GM18508 (cell line): ENCODE data around the gene LRRC52.

ENCODE experiments used
- ATAC-seq: cut with Tn5 transposase; IDR thresholded peaks from one replicate; pipeline ENCODE4 v1.9.1; 2021; ENCODE audit warnings: moderate number of reproducible peaks; ENCODE audit not compliant: insufficient read depth, unreplicated experiment

LRRC52 gene, protein sequence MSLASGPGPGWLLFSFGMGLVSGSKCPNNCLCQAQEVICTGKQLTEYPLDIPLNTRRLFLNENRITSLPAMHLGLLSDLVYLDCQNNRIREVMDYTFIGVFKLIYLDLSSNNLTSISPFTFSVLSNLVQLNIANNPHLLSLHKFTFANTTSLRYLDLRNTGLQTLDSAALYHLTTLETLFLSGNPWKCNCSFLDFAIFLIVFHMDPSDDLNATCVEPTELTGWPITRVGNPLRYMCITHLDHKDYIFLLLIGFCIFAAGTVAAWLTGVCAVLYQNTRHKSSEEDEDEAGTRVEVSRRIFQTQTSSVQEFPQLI

DNA sequence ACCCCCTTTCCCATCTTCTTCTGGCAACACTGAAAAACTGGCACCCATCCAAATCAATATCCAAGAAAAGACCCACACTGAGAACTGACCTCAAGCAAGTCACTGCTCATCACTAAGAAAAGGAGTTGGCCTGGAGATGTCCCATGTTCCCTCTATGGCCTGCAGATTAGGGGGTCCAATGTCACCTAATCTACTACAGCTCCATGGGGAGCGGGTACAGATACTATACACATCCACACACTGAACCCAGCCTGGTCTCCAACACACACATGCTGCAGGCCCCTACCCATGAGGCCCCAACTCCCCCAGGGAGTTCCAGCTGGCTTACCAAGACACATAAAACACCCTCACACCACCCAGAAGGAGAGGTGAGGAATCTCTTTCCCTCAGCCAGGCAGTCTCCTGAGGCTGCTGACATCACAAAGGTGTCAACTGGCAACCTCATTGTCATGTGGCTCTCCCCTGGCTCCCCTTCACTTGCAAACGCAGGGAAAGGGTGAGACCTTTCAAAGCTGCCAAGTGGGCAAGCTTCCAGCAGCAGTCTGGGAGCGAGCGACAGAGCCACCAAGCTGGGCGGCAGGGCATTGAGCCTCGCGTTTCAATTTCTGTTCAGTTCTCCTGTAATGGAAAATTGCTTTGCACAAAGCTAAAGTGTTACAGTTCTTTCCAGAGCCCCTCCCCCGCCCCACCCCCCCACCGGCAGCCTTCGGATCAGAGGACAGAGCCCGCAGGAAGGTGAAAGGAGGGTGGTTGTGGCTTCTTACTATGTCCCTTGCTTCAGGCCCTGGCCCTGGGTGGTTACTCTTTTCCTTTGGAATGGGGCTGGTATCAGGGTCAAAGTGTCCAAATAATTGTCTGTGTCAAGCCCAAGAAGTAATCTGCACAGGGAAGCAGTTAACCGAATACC is at the start of gene LRRC52:
Gene LRRC52, plus strand, starts transcription at position 469 of the 907 bp plus-strand sequence. Its CDS starts 297 bp downstream, at position 766.
- ATAC-seq = no peak

DNA sequence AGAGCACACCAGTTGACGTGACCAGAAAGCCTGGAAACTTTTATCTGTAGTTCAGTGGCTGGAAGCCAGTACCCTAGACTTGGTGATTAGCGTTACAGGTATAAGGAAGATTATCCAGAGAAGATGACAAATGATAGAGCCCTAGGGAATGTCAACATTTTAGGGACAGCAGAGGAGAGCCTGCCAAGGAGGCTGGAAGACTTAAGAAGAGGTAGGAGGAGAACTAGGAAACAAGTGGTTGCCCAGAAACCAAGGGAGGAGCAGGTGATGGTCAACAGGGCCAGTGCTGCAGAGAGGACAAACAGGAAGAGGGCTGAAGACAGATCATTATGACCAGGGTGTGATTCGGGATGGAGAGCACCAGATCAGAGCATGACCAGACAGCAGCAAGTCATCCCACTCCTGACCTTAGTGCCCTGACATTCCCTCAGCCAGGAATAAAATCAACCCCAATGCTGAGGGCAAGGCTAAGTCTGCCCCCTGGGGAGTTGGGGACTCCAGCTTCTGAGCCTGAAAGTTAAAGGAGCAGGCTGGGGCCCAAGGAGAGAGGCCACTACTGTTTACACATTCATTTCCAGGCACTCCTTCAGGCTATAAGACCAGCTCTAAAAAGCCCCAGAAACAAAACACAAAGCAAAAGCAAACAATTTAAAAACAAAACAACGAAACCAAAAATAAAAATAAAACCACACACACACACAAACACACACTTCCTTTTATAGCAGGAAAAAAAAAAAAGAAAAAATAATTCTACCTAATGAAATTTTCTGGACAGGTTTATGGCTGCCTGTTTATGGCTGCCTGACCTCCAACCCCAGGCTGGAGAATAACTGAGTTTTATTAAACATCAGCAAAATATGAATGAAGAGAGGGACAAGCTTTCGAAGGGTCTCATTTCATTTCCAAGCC is 48.6 kb upstream of the LRRC52 start:
- no peak for ATAC-seq

DNA sequence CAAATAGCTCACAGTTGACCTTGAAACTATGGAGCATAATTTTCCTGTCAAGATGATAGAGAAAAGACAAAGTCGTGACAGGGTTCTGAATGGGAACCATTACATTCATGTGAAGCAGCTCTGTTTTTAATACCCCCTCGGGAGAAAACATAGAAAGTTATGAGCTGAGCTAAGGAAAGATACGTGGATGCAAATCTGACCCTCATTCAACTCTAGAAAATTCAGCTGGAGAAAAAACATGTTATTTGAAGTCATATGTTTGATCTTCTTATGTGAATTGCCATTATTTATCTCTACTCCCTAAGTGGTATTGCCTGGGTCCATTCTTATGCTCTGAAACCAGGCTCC is 48.0 kb upstream of the LRRC52 start:
- ATAC-seq = no peak

DNA sequence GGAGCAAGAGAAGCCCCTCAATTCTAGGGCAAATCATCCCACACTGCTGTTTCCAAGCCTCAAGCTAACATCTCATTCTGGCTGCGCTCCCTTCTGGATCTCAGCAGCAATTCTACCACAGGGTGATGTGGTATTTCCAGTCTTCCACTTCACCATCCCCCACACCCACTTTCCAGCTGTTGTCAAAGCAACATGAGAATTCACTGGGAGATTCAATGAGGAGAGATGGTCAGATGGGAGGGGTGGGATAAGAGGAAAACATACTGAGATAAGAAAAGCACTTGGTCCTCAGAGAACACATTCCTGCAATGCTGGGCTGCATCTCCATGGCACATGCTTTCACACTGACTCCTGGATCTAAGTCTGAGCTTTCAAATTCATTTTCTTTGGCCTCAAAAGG is 47.3 kb upstream of the LRRC52 start:
- no peak for ATAC-seq

DNA sequence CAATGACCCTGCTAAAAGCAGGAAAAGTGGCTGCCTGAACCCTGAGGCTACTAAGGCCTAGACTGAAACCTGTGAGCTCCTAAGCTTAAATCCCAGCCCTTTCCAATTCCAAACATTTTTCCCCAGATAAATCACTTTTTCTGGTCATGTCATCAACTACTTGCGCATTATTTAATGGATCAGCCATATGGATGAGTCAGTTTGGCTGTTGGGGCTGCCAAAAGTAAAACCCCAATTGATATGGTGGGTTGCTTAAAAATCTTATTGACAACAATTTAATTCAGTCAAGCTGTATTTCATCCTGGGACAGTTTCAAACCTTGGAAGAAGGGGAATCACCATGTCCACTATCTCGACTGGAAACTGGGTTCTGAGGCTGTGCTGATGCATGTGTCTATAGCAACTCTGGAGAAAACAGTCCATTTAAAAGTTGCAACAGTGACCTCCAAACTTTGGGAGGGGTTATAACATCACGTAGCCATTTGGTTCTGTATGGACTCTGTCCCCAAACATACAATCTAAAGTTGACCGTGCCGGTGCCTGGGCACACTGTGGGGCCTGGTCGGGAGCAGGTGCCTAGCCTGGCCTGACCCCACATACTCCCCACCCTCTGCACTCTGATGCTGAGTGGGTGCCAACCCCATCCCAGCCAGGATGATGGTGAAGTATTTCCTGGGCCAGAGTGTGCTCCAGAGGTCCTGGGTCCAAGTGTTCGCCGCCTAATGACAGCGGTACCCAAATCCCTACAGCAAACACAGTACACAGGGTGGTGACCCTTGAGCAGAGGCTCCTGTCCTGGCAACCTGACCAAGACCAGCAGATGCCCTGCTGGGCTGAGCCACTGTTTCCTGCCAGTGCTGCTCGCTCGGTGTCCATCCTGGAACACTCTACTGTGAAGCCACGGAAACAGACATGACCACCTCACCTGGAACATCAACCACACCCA is 46.5 kb upstream of the LRRC52 start:
- no peak for ATAC-seq

DNA sequence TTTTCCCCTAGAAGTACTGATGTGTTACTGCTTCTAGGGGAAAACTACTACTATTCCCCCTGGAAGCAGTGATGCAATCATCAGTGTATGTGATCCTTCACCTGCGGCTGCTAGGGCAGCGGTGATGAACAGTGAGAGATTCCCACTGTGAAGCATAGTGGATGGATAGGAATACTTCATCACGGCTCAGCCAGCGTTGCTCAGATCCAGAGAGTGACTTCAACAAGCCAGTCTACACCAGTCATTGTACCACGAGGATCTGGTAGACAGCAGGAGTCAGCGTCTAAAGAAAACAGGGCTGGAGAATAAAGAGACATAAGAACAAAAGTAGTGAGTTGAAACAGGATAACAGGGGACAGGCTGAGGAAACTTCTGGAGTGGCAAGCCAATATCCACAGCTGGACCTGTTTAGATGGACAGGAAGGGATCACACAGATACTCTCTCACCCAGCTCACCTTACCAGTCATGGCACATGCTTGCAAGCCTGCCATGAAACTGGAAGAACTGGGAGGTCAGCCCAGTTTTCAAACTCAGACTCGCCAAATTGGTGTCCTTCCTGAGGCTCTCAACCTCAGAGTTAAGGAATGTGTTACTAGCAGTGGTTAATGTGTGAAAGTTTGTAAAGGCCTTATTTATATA is 42.4 kb upstream of the LRRC52 start:
- no peak for ATAC-seq

DNA sequence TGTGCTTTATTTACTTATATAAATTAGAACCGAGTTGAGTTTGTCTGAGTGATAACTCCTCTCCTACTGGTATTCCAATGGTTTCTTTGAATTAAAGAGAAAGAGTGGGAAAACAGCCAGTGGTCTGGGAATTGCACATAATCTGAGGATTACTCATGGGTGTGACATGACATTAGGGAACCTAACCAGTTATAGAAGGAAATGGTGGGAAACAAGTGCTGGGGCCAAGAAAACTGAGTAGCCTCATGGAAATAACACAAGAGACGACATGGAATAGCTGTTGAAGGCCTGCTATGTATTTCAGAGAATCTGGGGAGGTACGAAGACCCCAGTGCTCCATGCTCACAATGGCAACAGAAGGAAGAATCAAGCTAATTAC is 41.8 kb upstream of the LRRC52 start:
- ATAC-seq = no peak

DNA sequence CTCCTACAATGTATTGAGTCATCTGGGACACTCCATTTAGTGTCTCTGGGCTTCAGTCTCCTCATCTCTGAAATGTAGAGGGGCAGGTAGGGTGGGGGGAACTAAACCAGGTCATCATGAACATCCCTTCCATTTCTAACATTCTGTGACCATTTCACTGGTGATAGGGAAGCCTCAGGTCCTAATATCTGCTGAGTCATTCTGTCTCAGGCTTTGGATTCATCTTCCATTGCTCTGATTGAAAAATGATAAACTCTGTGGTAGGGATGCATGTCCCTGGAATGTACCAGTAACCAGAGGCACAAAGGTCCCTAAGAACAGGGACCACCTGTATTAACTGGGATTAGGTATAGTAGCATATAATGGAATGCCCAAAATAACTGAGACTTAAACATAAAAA is 36.2 kb upstream of the LRRC52 start:
- ATAC-seq = no peak

DNA sequence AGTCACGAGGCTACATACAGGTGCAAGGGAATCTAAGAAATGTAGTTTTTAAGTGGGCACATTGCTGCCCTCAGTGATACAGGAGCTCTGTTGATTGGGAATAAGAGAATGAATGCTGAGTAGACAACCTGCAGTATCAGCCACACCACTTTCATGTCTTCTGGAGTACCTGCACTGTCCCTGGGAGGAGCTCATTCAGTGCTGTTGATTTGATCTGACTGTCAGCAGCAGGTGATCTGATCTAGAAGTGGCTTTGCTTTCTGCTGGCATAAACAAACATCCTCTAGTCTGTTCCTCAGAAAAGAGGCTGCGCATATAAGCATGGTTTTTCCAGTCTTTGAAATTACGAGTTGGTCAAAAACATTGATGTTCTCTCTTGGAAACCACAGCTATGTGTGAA is 35.5 kb upstream of the LRRC52 start:
- no peak for ATAC-seq

DNA sequence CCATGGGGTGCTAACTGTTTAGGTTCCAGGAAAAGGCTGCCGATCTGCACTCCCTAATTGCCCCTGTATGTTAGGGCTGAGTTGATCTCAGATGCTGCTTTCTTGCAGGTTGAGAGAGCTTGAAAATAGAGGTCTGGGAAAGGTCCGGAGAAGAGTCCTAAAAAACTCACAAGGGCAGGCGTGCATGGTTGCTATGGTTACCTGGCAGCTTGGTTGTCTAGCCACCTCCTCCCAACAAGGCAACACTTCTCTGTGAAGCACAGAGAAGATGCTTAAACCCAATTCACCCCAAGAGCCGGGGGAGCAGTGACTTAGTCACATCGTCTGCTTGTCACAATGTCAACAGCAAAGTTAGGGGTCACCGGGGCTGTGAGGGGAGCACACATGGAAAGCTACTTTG is 31.0 kb upstream of the LRRC52 start:
- ATAC-seq = no peak

DNA sequence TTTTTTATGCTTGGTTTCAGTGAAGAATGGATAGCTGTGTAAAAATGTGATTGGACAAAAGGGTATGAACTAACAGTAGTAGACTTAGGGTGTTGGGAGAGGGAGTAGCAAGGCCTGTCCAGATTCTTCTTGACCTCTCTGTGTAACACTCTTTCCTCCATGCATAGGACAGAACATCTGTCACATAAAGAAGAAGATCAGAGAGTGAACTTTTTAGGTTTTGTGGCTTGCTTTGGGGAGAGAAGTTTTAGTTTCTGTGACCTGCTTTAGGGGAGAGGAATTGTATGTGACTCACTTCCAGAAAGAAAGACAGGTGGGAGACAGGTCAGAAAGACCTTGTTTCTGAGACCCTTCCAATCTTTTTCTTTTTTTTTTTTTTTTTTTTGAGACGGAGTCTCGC is 27.3 kb upstream of the LRRC52 start:
- no peak for ATAC-seq

DNA sequence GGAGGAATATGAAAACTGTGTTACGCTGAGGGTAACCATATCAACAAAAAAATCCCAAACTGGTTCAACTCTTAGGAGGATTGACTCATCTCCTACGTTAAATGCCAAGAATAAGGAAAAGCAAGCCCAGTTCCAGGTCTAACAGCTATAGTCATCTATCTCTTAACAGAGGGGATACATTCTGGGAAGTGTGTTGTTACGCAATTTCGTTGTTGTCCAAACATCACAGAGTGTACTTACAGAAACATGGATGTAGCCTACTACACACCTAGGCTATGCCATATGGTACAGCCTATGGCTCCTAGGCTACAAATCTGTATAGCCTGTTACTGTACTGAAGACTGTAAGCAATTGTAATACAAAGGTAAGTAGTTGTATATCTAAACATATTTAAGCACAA is 23.2 kb upstream of the LRRC52 start:
- no peak for ATAC-seq

DNA sequence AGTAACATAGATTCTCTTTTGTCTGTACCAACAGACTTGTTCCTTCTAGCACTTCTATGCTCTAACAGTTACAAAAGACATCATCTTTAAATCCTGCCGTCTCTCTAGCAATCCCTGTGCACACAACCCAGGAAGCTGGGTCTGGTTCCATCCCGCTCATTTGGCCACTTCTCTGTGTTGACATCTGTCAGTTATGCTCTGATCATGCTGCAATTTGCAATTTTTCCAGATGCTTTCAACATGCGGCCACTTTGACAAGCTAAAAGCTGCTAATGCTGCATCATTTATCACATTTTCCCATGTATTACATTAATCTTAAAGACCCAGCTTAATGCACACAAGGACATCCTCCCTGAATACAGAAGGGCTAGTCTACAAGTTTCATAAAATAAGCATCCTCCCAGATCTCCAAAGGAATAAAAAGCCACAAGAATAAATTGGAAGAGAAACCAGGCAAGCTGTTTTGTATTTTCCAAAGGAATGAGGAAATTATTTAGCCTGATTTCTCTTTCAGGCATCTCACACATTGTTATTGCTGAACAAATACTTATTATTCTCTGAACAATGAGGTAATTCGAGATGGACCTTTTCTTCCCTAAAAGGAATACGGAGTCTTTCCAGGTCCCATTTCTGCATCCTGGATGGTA is 19.0 kb upstream of the LRRC52 start:
- no peak for ATAC-seq

DNA sequence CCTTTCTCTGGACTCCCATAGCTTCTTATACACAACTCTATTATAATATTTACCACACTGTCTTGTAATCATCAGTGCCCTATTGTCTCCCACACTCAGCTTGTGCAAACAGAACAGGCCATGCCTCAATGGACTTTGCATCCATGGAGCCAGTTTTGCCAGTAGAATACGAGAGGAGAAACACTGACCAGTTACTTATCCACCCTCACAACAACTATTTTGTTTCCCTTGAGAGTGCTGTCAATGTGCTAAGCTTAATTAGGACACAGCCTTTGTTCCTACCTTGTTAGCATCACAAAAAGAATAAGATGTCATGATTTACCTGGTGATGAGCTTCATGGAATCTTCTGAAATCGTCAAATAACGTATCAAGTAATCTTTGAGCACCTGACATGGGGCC is 18.1 kb upstream of the LRRC52 start:
- no peak for ATAC-seq

DNA sequence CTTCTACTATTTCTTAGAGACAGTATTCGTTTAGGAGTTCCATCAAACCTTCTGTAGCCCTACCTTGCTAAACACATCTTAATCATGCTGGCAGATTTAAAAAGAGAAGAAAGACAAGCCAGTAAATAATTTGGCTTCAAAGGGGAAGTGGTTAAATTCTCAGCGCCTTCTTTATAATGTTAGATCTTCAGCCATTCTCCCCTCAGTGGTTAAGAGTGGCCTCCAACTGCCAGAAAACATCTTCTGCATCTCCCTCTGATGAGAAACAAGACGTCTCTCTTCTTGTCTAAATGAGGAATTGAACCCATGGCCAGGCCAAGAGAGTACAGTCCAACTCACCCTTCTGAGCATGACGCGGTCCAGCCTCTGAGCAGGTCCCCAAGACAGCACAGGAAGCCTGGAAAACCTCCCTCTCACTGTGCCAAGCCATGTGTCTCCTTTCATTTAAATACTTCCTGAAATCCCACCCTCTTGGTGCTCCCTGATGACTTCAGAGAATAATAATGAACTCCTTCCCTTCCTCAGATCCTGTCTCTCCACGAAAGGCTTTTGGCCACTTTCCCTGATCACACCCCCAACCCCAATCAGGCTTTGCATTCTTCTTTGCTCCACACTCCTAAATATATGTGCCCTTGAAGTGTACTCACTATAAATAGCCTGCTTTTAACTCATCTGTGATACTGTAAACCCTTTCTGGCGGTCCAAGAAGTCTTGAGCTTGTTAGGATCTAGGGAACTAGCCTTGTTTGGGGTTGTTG is 16.4 kb upstream of the LRRC52 start:
- no peak for ATAC-seq

DNA sequence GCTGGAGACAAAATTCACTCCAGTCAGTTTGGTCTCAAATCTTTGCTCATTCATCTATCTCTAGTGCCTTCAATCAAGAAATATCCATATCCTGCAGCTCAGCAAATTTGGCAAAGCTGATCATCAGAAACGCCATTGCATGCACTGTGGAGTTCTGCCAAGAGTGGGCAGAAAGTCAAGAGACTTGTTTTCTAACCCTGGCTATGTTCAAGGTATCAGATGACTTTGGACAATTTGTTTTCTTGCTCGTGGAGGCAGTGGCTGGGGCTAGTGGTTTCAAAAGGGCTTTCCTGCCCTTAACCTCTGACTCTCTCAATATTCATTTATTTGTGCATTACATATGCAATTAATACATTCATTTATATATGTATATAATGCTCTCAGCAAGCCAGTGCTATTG is 12.8 kb upstream of the LRRC52 start:
- ATAC-seq = no peak

DNA sequence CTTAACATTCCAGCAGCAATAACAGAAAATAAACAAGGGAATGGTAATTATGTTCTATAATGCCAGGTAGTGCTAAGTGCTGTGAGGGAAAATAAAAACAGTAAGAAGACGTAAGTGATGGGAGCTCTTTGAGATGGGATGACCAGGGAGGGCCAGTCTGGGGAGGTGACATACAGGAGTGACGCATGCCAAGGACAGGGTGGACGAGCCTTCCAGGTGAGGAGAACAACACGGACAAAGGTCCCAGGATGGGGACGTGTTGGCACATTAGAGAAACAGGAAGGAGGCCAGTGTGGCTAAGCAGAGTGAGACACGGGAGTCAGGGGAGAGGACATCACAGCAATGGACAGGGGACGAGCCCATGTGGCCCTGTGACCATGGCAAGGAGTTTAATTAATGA is 11.7 kb upstream of the LRRC52 start:
- no peak for ATAC-seq

DNA sequence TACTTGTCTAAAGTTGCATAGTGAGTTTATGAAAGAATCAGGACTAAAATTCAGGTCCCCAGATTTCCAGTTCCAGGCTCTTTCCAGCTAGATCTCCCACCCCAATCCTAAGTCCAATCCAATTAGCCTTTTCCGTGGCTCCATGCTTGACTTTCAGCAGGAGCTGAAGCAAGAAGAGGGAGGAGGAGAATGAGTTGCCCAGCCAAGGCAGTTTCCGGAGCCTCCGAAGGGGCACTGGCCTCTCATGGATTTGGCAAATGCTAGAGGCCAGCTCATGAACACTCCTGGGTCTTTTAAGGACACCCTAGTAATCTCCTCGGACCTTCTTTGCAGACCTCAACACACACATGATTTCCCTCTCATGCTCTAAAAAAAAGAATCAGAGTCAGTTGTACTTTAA is 10.5 kb upstream of the LRRC52 start:
- no peak for ATAC-seq
